ENCODE measurements around the gene PPDPF.

The PPDPF gene

GRCh38 chr20:63546256-63546955 is 25.8 kb downstream of the PPDPF start:
- no peak overlapping the region for H3K4me3 ChIP-seq (ENCODE audit: low read depth, low read length)
- DNase-seq (ENCODE audit: low read depth), result no peak
- TF ChIP-seq MYC (IDR thresholded peaks at IDR 0.05; ENCODE audit: low read depth, low read length) (no peak), CTCF (IDR thresholded peaks at IDR 0.05; ENCODE audit: low read depth, low read length) (no peak), MAX (IDR thresholded peaks at IDR 0.05; ENCODE audit: low read depth, low read length) (no peak), POLR2A (IDR thresholded peaks at IDR 0.05; ENCODE audit: extremely low read depth, insufficient read length) (no peak)

- peak; percentile 26; the same call in 1 of the 2 replicates for TF ChIP-seq MAX (IDR thresholded peaks at IDR 0.05; ENCODE audit: low read depth, low read length)
- TF ChIP-seq POLR2A (IDR thresholded peaks at IDR 0.05; ENCODE audit: extremely low read depth, insufficient read length), result no peak
- no peak for TF ChIP-seq MYC (IDR thresholded peaks at IDR 0.05; ENCODE audit: low read depth, low read length)
- TF ChIP-seq CTCF (IDR thresholded peaks at IDR 0.05; ENCODE audit: low read depth, low read length), result no peak
- DNase-seq (ENCODE audit: low read depth), result no peak
- H3K4me3 ChIP-seq (ENCODE audit: low read depth, low read length), result no peak overlapping the region
Measured at GRCh38 chr20:63546956-63547724, 26.6 kb downstream of the PPDPF start.

- H3K4me3 ChIP-seq (ENCODE audit: low read depth, low read length), result no peak within 1 kb of the TSS
- TF ChIP-seq MYC (IDR thresholded peaks at IDR 0.05; ENCODE audit: low read depth, low read length) (no peak), MAX (IDR thresholded peaks at IDR 0.05; ENCODE audit: low read depth, low read length) (no peak), CTCF (IDR thresholded peaks at IDR 0.05; ENCODE audit: low read depth, low read length) (no peak), POLR2A (IDR thresholded peaks at IDR 0.05; ENCODE audit: extremely low read depth, insufficient read length) (no peak)
- DNase-seq (ENCODE audit: low read depth), result peak; percentile 42
Measured at GRCh38 chr20:63547725-63548480, 27.3 kb downstream of the PPDPF start, which contains the start of gene SRMS. TSS of gene SRMS (minus strand) at chr20:63547749. CDS start at chr20:63547463, 286 bp downstream.

GRCh38 chr20:63548542-63548941 is 28.0 kb downstream of the PPDPF start:
- no peak for DNase-seq (ENCODE audit: low read depth)
- TF ChIP-seq MYC (IDR thresholded peaks at IDR 0.05; ENCODE audit: low read depth, low read length) (no peak), POLR2A (IDR thresholded peaks at IDR 0.05; ENCODE audit: extremely low read depth, insufficient read length) (no peak), MAX (IDR thresholded peaks at IDR 0.05; ENCODE audit: low read depth, low read length) (no peak), CTCF (IDR thresholded peaks at IDR 0.05; ENCODE audit: low read depth, low read length) (no peak)

GRCh38 chr20:63549019-63549418 is 28.5 kb downstream of the PPDPF start:
- no peak for TF ChIP-seq CTCF (IDR thresholded peaks at IDR 0.05; ENCODE audit: low read depth, low read length)
- no peak for TF ChIP-seq MYC (IDR thresholded peaks at IDR 0.05; ENCODE audit: low read depth, low read length)
- no peak for TF ChIP-seq MAX (IDR thresholded peaks at IDR 0.05; ENCODE audit: low read depth, low read length)
- TF ChIP-seq POLR2A (IDR thresholded peaks at IDR 0.05; ENCODE audit: extremely low read depth, insufficient read length), result no peak
- DNase-seq (ENCODE audit: low read depth), result no peak
- H3K4me3 ChIP-seq (ENCODE audit: low read depth, low read length), result no peak overlapping the region

More at GRCh38 chr20:63548542-63548941, 28.0 kb downstream of the PPDPF start:
- no peak overlapping the region for H3K4me3 ChIP-seq (ENCODE audit: low read depth, low read length)
